K562 (cell line): ENCODE data around the gene TENM4. TPM values are rescaled to one million over a fixed set of nuclear protein-coding genes. Genes with fewer than 3 reads are reported as not detected.

Experiments
- ATAC-seq: fragments of 200-7000 bp; cut with Tn5 transposase; 3 replicates; pipeline ENCODE4 v1.9.1; 2020; ENCODE audit warnings: moderate library complexity
- BruUV-seq: library from RNA; stranded (reverse); fragments of 400-500 nt; replicated peaks from 2 replicates; lab custom pipeline; 2021; lab: Mats Ljungman, UMichigan
- CTCF ChIA-PET: fragments of 300-600 bp; formaldehyde crosslinking; extraction: SDS; loops from one replicate; lab custom pipeline; 2021; ENCODE audit warnings: low intra/inter-chr PET ratio; lab: Yijun Ruan, JAX
- POLR2A ChIA-PET: fragments of 300-600, 350-650 bp; sonication (Branson Sonifier 250); formaldehyde crosslinking; extraction: SDS; loops from one replicate; lab custom pipeline; 2021; ENCODE audit warnings: antibody characterized with exemption, inconsistent platforms; lab: Yijun Ruan, JAX
- DNase-seq, 4 experiments: peaks; one replicate each; pipeline versions ENCODE4 v3.0.0 to v3.0.0-alpha.2; 2011 to 2018; ENCODE audit warnings: low spot score in 3 of 4, mixed read lengths in 3 of 4; ENCODE audit errors: extremely low read depth in 1 of 4
- FAIRE-seq: peaks from 2 replicates; lab custom pipeline; 2011; peaks lifted over from hg19 to GRCh38; lab: Jason Lieb, UNC
- H2AFZ ChIP-seq: 2 replicates; pipeline ENCODE4 v1.6.0; 2011; ENCODE audit warnings: low read depth, low read length, control low read depth, inconsistent platforms
- H3K27ac ChIP-seq: fragments of 200-600 bp; 3 replicates; pipeline ENCODE4 v1.8.0; 2011; ENCODE audit warnings: low read depth, mild to moderate bottlenecking, control low read depth, inconsistent platforms, low read length, moderate library complexity, mixed read lengths; ENCODE audit errors: extremely low read depth
- H3K27me3 ChIP-seq, 2 experiments: fragments of 300-600 bp in 1 of 2; 2 replicates in 1 of 2; 3 replicates in 1 of 2; pipeline versions ENCODE4 v1.6.0 to v1.8.0; 2011; ENCODE audit warnings: inconsistent platforms in 2 of 2, low read length in 2 of 2, mild to moderate bottlenecking in 1 of 2, mixed read lengths in 1 of 2, moderate library complexity in 1 of 2; ENCODE audit not compliant: control insufficient read depth in 2 of 2, insufficient read depth in 2 of 2
- H3K36me3 ChIP-seq: fragments of 300-600 bp; 3 replicates; pipeline ENCODE4 v1.8.0; 2011; ENCODE audit warnings: mild to moderate bottlenecking, low read length, inconsistent platforms; ENCODE audit not compliant: control insufficient read depth, insufficient read depth
- H3K4me1 ChIP-seq, 2 experiments: fragments of 200-600 bp in 1 of 2; replicated peaks in 1 of 2; 2 replicates in 1 of 2; 3 replicates in 1 of 2; pipeline versions ENCODE4 v1.5.1 to v1.8.0; 2011; ENCODE audit warnings: inconsistent platforms in 2 of 2, low read length in 2 of 2, mild to moderate bottlenecking in 1 of 2, mixed read lengths in 1 of 2, moderate library complexity in 1 of 2; ENCODE audit not compliant: control insufficient read depth in 2 of 2, insufficient read depth in 2 of 2
- H3K4me2 ChIP-seq: 2 replicates; pipeline ENCODE4 v1.6.1; 2011; ENCODE audit warnings: low read length, control low read depth, inconsistent platforms, mixed read lengths; ENCODE audit not compliant: insufficient read depth
- H3K4me3 ChIP-seq: fragments of 200-600 bp; sonication (generic), shearing (Covaris generic); 2 replicates; pipeline ENCODE4 v1.5.1; 2016; ENCODE audit warnings: control low read depth, inconsistent platforms
- H3K79me2 ChIP-seq: fragments of 200-600 bp; 3 replicates; pipeline ENCODE4 v1.8.0; 2011; ENCODE audit warnings: low read length, inconsistent platforms; ENCODE audit not compliant: control insufficient read depth, insufficient read depth
- H3K9ac ChIP-seq, 2 experiments: 2 replicates each; pipeline versions ENCODE4 v1.6.0 to v1.6.1; 2011; ENCODE audit warnings: low read depth in 2 of 2, low read length in 2 of 2, control low read depth in 1 of 2, inconsistent platforms in 1 of 2, mild to moderate bottlenecking in 1 of 2, mixed read lengths in 1 of 2; ENCODE audit not compliant: insufficient read depth in 1 of 2
- H3K9me1 ChIP-seq: one replicate; pipeline ENCODE4 v1.6.0; 2011; ENCODE audit warnings: inconsistent platforms, mild to moderate bottlenecking, low read length, moderate library complexity; ENCODE audit not compliant: control insufficient read depth, insufficient read depth
- H3K9me3 ChIP-seq: replicated peaks from 2 replicates; pipeline ENCODE4 v1.5.1; 2011; ENCODE audit warnings: low read depth, low read length, inconsistent platforms; ENCODE audit not compliant: control insufficient read depth, insufficient read depth
- H4K20me1 ChIP-seq: replicated peaks from 2 replicates; pipeline ENCODE4 v1.6.1; 2011; ENCODE audit warnings: low read length, inconsistent platforms, mixed read lengths; ENCODE audit not compliant: control insufficient read depth, insufficient read depth
- E2F1 ChIP-seq: sonication (generic); formaldehyde crosslinking; IDR thresholded peaks from 2 replicates; pipeline ENCODE4 v1.8.1; 2023; ENCODE audit warnings: mild to moderate bottlenecking, missing genetic modification reagents, moderate library complexity
- EHMT2 ChIP-seq: fragments of 450-650 bp; IDR thresholded peaks from 2 replicates; pipeline ENCODE4 v1.6.1; 2018; ENCODE audit warnings: antibody characterized with exemption
- KDM1A ChIP-seq, 2 experiments: fragments of 450-650 bp; IDR thresholded peaks; 2 replicates each; pipeline ENCODE4 v1.6.1; 2016; ENCODE audit warnings: mild to moderate bottlenecking in 2 of 2
- MAFF ChIP-seq: IDR thresholded peaks from 2 replicates; pipeline ENCODE4 v1.6.1; 2012; ENCODE audit warnings: low read length, improper control_type of control experiment
- MCM5 ChIP-seq: fragments of 450-650 bp; IDR thresholded peaks from 2 replicates; pipeline ENCODE4 v1.6.1; 2016; ENCODE audit warnings: low read depth
- PHF21A ChIP-seq: fragments of 450-650 bp; IDR thresholded peaks from 2 replicates; pipeline ENCODE4 v1.6.1; 2017; ENCODE audit warnings: low read depth, borderline replicate concordance
- PTTG1 ChIP-seq: fragments of 450-650 bp; IDR thresholded peaks from 2 replicates; pipeline ENCODE4 v1.6.1; 2016; ENCODE audit warnings: low read depth, mild to moderate bottlenecking, missing genetic modification characterization, missing compliant biosample characterization
- RBFOX2 ChIP-seq: fragments of 200-400 bp; formaldehyde crosslinking; IDR thresholded peaks from 2 replicates; pipeline ENCODE4 v1.6.1; 2017; ENCODE audit warnings: low read depth, mild to moderate bottlenecking, low read length, moderate library complexity
- SLC30A9 ChIP-seq: fragments of 250-450 bp; sonication (Bioruptor Pico); IDR thresholded peaks from 2 replicates; pipeline ENCODE4 v1.8.0; 2022; ENCODE audit warnings: mild to moderate bottlenecking, moderate library complexity
- U2AF2 ChIP-seq: fragments of 200-400 bp; formaldehyde crosslinking; optimal IDR thresholded peaks from 2 replicates; pipeline ENCODE3; 2017; ENCODE audit warnings: low read depth, mild to moderate bottlenecking, low read length
- WGBS: fragments of 100-300 bp; shearing (Covaris generic); methylation state at CpG from one replicate; pipeline ENCODE4 v1.1.6; 2016; ENCODE audit warnings: low coverage, mixed read lengths; ENCODE audit not compliant: insufficient coverage; ENCODE audit errors: missing lambda C conversion rate; 5-methylcytosine and 5-hydroxymethylcytosine counted together
- in situ Hi-C: fragments of 300-500 bp; cut with MboI; formaldehyde crosslinking; loops from 4 replicates; pipeline ENCODE4 v1.15.0; 2018; ENCODE audit warnings: inconsistent platforms, mixed read lengths
- intact Hi-C: fragments of 100-400 bp; cut with micrococcal nuclease; formaldehyde crosslinking; loops from 2 replicates; pipeline ENCODE4 v1.14.2; 2022
- polyA plus RNA-seq, 8 experiments: library from polyadenylated mRNA; depleted of rRNA in 4 of 8; stranded (reverse) in 5 of 8; unstranded in 3 of 8; fragments of >200 nt; fragmentation: Nextera tagmentation in 2 of 8; fragmentation: Illumina TruSeq in 1 of 8; extraction: Ambion mirVana in 2 of 8; extraction: Trizol in 1 of 8; gene quantifications; 2 replicates each; pipeline versions ENCODE4 v1.2.1 to v1.2.3, GENCODE V29; 2011 to 2014; ENCODE audit warnings: inconsistent platforms in 1 of 8, missing spikeins in 1 of 8
- total RNA-seq, 7 experiments: library from RNA; depleted of rRNA in 6 of 7; stranded (reverse); fragments of >200 nt in 6 of 7; fragmentation: Illumina TruSeq in 2 of 7; extraction: Trizol in 2 of 7; gene quantifications; 2 replicates each; pipeline versions ENCODE4 v1.2.1 to v1.2.3, GENCODE V29; 2011 to 2021; ENCODE audit warnings: low replicate concordance in 1 of 7
- TF ChIP-seq, protein P1 (sequence below): IDR thresholded peaks from 2 replicates; pipeline ENCODE4 v1.6.1; 2011; ENCODE audit warnings: borderline replicate concordance, low read depth, mild to moderate bottlenecking, moderate library complexity, low read length; ENCODE audit not compliant: insufficient read depth, poor library complexity, severe bottlenecking
- TF ChIP-seq, protein P2 (sequence below): fragments of 450-650 bp; IDR thresholded peaks from one replicate; pipeline ENCODE4 v1.6.1; 2018; ENCODE audit warnings: mild to moderate bottlenecking, moderate library complexity; ENCODE audit not compliant: partially characterized antibody

TENM4 gene
- total and polyA plus RNA-seq, 9 of the 15 experiments (the other 6 are each of a cell fraction or from before 2014, with no cell fraction given): 0.16 TPM; not detected in 8

DNA sequence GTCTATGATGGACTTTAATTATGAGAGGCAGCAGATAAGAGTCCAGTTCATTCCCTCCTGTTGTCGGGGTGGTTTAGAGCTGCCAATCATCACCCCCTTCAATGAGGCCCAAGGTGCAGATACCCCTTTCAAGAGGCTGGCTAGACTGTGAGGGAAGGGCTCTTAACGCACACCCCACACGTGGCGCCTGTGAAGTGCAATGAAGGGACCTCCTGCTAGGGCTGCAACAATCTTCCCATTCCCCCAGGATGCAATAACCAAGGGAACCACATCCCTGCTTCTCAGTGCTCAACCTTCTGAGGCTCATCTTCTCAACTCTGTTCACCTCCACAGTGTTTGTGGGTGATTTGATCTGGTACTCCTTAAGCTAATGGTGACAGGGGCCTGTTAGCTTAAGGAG is 19.0 kb downstream of the TENM4 start:
- no peak overlapping the region for H3K4me2 ChIP-seq
- no peaks in the 10 kb centered on the region for H3K27me3 ChIP-seq
- in situ Hi-C loops (no loop called here), intact Hi-C loops (no loop called here)
- H3K4me3 ChIP-seq: no peak overlapping the region
- no peaks in the 10 kb centered on the region for H4K20me1 ChIP-seq
- ATAC-seq (no peak), DNase-seq (no peak), FAIRE-seq (no peak)
- TF ChIP-seq PTTG1 (no peak), E2F1 (CRISPR knock-in tag) (no peak), EHMT2 (no peak), MCM5 (no peak)
- ChIA-PET CTCF (no interaction called here), POLR2A (no interaction called here)
- no peaks in the 10 kb centered on the region for H3K9me1 ChIP-seq
- H3K36me3 ChIP-seq: no peaks in the 10 kb centered on the region
- 0% methylated on average over 4 of the region's 4 CpGs for WGBS
- H2AFZ ChIP-seq: no peak overlapping the region
- H3K9ac ChIP-seq: no peak overlapping the region
- no TSS peak for BruUV-seq
- H3K27ac ChIP-seq: no peak overlapping the region
- H3K9me3 ChIP-seq: no peaks in the 10 kb centered on the region
- H3K4me1 ChIP-seq: no peaks in the 10 kb centered on the region
- H3K79me2 ChIP-seq: no peaks in the 10 kb centered on the region

DNA sequence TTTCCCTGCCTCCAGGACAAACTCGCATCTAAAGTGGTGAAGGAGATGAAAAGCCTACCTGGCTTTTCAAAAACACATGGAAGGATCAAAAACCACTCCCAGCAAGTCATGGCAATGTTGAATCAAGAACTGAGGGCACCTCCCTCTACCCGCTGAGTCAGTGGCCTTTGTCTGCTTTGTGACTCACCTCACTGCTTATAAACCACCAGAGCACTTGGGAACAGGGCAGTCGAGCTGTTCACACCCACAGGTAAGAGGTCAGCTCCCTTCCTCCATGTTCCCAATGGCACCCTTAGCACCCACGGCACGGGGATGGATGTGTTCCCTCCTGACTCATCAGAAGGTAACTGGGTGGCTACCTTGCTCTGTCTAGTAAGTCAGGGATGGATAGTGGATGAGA is 21.7 kb downstream of the TENM4 start:
- in situ Hi-C loops: no loop called here
- BruUV-seq: no TSS peak
- Histone ChIP-seq H3K4me2 (no peak overlapping the region), H2AFZ (no peak overlapping the region), H3K4me1 (no peaks in the 10 kb centered on the region), H3K27me3 (no peaks in the 10 kb centered on the region), H3K79me2 (no peaks in the 10 kb centered on the region), H3K36me3 (no peaks in the 10 kb centered on the region), H3K27ac (no peak overlapping the region), H3K9me1 (no peaks in the 10 kb centered on the region), H3K9me3 (no peaks in the 10 kb centered on the region), H3K9ac (no peak overlapping the region), H3K4me3 (no peak overlapping the region), H4K20me1 (no peaks in the 10 kb centered on the region)
- 0% methylated on average over 5 of the region's 5 CpGs for WGBS
- no peak for ATAC-seq
- POLR2A ChIA-PET: no interaction called here
- intact Hi-C loops: no loop called here
- FAIRE-seq: no peak
- DNase-seq: no peak
- CTCF ChIA-PET: no interaction called here
- TF ChIP-seq MAFF (no peak), RBFOX2 (no peak), U2AF2 (no peak), PHF21A (no peak), KDM1A (IDR thresholded peaks at IDR 0.05) (no peak), SLC30A9 (CRISPR knock-in tag) (no peak)
- TF ChIP-seq, protein P1, sequence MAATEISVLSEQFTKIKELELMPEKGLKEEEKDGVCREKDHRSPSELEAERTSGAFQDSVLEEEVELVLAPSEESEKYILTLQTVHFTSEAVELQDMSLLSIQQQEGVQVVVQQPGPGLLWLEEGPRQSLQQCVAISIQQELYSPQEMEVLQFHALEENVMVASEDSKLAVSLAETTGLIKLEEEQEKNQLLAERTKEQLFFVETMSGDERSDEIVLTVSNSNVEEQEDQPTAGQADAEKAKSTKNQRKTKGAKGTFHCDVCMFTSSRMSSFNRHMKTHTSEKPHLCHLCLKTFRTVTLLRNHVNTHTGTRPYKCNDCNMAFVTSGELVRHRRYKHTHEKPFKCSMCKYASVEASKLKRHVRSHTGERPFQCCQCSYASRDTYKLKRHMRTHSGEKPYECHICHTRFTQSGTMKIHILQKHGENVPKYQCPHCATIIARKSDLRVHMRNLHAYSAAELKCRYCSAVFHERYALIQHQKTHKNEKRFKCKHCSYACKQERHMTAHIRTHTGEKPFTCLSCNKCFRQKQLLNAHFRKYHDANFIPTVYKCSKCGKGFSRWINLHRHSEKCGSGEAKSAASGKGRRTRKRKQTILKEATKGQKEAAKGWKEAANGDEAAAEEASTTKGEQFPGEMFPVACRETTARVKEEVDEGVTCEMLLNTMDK: no peak
- TF ChIP-seq, protein P2, sequence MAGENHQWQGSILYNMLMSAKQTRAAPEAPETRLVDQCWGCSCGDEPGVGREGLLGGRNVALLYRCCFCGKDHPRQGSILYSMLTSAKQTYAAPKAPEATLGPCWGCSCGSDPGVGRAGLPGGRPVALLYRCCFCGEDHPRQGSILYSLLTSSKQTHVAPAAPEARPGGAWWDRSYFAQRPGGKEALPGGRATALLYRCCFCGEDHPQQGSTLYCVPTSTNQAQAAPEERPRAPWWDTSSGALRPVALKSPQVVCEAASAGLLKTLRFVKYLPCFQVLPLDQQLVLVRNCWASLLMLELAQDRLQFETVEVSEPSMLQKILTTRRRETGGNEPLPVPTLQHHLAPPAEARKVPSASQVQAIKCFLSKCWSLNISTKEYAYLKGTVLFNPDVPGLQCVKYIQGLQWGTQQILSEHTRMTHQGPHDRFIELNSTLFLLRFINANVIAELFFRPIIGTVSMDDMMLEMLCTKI: no peak
